Vagina (tissue), 2 donors: ENCODE results near the gene EXOC3.

ENCODE experiments used
- POLR2A ChIP-seq, 2 donors: fragments of 450-650 bp; IDR thresholded peaks; one replicate each; pipeline ENCODE4 v1.6.1; 2017; ENCODE audit warnings: antibody characterized with exemption in 2 of 2, mild to moderate bottlenecking in 2 of 2, moderate library complexity in 2 of 2
- POLR2AphosphoS5 ChIP-seq, 2 donors: sonication (generic); formaldehyde crosslinking; IDR thresholded peaks; one replicate each; pipeline ENCODE4 v1.9.0; 2017; ENCODE audit warnings: antibody characterized with exemption in 2 of 2, mild to moderate bottlenecking in 2 of 2, low read depth in 1 of 2; ENCODE audit not compliant: insufficient read depth in 1 of 2
- TF ChIP-seq, protein P1 (sequence below), 3 experiments: fragments of 450-650 bp in 2 of 3; fragments of 200-600 bp in 1 of 3; sonication (generic) in 1 of 3; IDR thresholded peaks; one replicate each; pipeline ENCODE4 v1.5.1; 2017 to 2019; ENCODE audit warnings: antibody characterized with exemption in 3 of 3, mild to moderate bottlenecking in 2 of 3, moderate library complexity in 2 of 3

DNA sequence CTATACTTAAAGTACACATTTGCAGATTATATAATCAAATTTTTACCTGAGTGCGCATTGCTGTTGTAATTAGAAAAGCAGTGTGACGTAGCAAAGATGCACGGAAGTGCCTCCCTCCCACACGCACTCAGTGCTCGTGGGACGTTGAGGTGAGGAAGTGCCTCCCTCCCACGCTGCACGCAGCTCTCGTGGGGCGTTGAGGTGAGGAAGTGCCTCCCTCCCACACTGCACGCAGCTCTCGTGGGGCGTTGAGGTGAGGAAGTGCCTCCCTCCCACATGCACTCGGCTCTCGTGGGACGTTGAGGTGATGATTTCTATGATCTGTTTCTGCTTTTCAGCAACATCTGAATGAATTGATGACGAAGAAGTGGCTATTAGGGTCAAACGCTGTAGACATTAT, 21.0 kb downstream of the EXOC3 start:
- TF ChIP-seq, protein P1, sequence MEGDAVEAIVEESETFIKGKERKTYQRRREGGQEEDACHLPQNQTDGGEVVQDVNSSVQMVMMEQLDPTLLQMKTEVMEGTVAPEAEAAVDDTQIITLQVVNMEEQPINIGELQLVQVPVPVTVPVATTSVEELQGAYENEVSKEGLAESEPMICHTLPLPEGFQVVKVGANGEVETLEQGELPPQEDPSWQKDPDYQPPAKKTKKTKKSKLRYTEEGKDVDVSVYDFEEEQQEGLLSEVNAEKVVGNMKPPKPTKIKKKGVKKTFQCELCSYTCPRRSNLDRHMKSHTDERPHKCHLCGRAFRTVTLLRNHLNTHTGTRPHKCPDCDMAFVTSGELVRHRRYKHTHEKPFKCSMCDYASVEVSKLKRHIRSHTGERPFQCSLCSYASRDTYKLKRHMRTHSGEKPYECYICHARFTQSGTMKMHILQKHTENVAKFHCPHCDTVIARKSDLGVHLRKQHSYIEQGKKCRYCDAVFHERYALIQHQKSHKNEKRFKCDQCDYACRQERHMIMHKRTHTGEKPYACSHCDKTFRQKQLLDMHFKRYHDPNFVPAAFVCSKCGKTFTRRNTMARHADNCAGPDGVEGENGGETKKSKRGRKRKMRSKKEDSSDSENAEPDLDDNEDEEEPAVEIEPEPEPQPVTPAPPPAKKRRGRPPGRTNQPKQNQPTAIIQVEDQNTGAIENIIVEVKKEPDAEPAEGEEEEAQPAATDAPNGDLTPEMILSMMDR (IDR thresholded peaks at IDR 0.05), result no peak
- no peak for TF ChIP-seq POLR2A (IDR thresholded peaks at IDR 0.05)
- TF ChIP-seq POLR2AphosphoS5 (IDR thresholded peaks at IDR 0.05; ENCODE audit: insufficient read depth in 1 of 2, low read depth in 1 of 2), result no peak
